K562 (cell line): ENCODE measurements around the gene LAMTOR4. TPM values are rescaled to one million over a fixed set of nuclear protein-coding genes. Genes with fewer than 3 reads are reported as not detected.
A peak's percentile ranks its signal among the peaks of the same experiment; 100 is the strongest.

Experiments
- ATAC-seq: fragments of 200-7000 bp; cut with Tn5 transposase; 3 replicates; pipeline ENCODE4 v1.9.1; 2020; ENCODE audit warnings: moderate library complexity
- BruUV-seq: library from RNA; stranded (reverse); fragments of 400-500 nt; replicated peaks from 2 replicates; lab custom pipeline; 2021; lab: Mats Ljungman, UMichigan
- CTCF ChIA-PET: fragments of 300-600 bp; formaldehyde crosslinking; extraction: SDS; loops from one replicate; lab custom pipeline; 2021; ENCODE audit warnings: low intra/inter-chr PET ratio; lab: Yijun Ruan, JAX
- POLR2A ChIA-PET: fragments of 300-600, 350-650 bp; sonication (Branson Sonifier 250); formaldehyde crosslinking; extraction: SDS; loops from one replicate; lab custom pipeline; 2021; ENCODE audit warnings: antibody characterized with exemption, inconsistent platforms; lab: Yijun Ruan, JAX
- DNase-seq, 4 experiments: peaks; one replicate each; pipeline versions ENCODE4 v3.0.0 to v3.0.0-alpha.2; 2011 to 2018; ENCODE audit warnings: low spot score in 3 of 4, mixed read lengths in 3 of 4; ENCODE audit errors: extremely low read depth in 1 of 4
- FAIRE-seq: peaks from 2 replicates; lab custom pipeline; 2011; peaks lifted over from hg19 to GRCh38; lab: Jason Lieb, UNC
- H2AFZ ChIP-seq: 2 replicates; pipeline ENCODE4 v1.6.0; 2011; ENCODE audit warnings: low read depth, low read length, control low read depth, inconsistent platforms
- H3K27ac ChIP-seq: fragments of 200-600 bp; 3 replicates; pipeline ENCODE4 v1.8.0; 2011; ENCODE audit warnings: low read depth, mild to moderate bottlenecking, control low read depth, inconsistent platforms, low read length, moderate library complexity, mixed read lengths; ENCODE audit errors: extremely low read depth
- H3K27me3 ChIP-seq, 2 experiments: fragments of 300-600 bp in 1 of 2; 2 replicates in 1 of 2; 3 replicates in 1 of 2; pipeline versions ENCODE4 v1.6.0 to v1.8.0; 2011; ENCODE audit warnings: inconsistent platforms in 2 of 2, low read length in 2 of 2, mild to moderate bottlenecking in 1 of 2, mixed read lengths in 1 of 2, moderate library complexity in 1 of 2; ENCODE audit not compliant: control insufficient read depth in 2 of 2, insufficient read depth in 2 of 2
- H3K36me3 ChIP-seq: fragments of 300-600 bp; 3 replicates; pipeline ENCODE4 v1.8.0; 2011; ENCODE audit warnings: mild to moderate bottlenecking, low read length, inconsistent platforms; ENCODE audit not compliant: control insufficient read depth, insufficient read depth
- H3K4me1 ChIP-seq, 2 experiments: fragments of 200-600 bp in 1 of 2; replicated peaks in 1 of 2; 2 replicates in 1 of 2; 3 replicates in 1 of 2; pipeline versions ENCODE4 v1.5.1 to v1.8.0; 2011; ENCODE audit warnings: inconsistent platforms in 2 of 2, low read length in 2 of 2, mild to moderate bottlenecking in 1 of 2, mixed read lengths in 1 of 2, moderate library complexity in 1 of 2; ENCODE audit not compliant: control insufficient read depth in 2 of 2, insufficient read depth in 2 of 2
- H3K4me2 ChIP-seq: 2 replicates; pipeline ENCODE4 v1.6.1; 2011; ENCODE audit warnings: low read length, control low read depth, inconsistent platforms, mixed read lengths; ENCODE audit not compliant: insufficient read depth
- H3K4me3 ChIP-seq: fragments of 200-600 bp; sonication (generic), shearing (Covaris generic); 2 replicates; pipeline ENCODE4 v1.5.1; 2016; ENCODE audit warnings: control low read depth, inconsistent platforms
- H3K79me2 ChIP-seq: fragments of 200-600 bp; 3 replicates; pipeline ENCODE4 v1.8.0; 2011; ENCODE audit warnings: low read length, inconsistent platforms; ENCODE audit not compliant: control insufficient read depth, insufficient read depth
- H3K9ac ChIP-seq, 2 experiments: 2 replicates each; pipeline versions ENCODE4 v1.6.0 to v1.6.1; 2011; ENCODE audit warnings: low read depth in 2 of 2, low read length in 2 of 2, control low read depth in 1 of 2, inconsistent platforms in 1 of 2, mild to moderate bottlenecking in 1 of 2, mixed read lengths in 1 of 2; ENCODE audit not compliant: insufficient read depth in 1 of 2
- H3K9me1 ChIP-seq: one replicate; pipeline ENCODE4 v1.6.0; 2011; ENCODE audit warnings: inconsistent platforms, mild to moderate bottlenecking, low read length, moderate library complexity; ENCODE audit not compliant: control insufficient read depth, insufficient read depth
- H3K9me3 ChIP-seq: replicated peaks from 2 replicates; pipeline ENCODE4 v1.5.1; 2011; ENCODE audit warnings: low read depth, low read length, inconsistent platforms; ENCODE audit not compliant: control insufficient read depth, insufficient read depth
- H4K20me1 ChIP-seq: replicated peaks from 2 replicates; pipeline ENCODE4 v1.6.1; 2011; ENCODE audit warnings: low read length, inconsistent platforms, mixed read lengths; ENCODE audit not compliant: control insufficient read depth, insufficient read depth
- CAMTA2 ChIP-seq: fragments of 250-450 bp; sonication (Bioruptor Pico); conservative IDR thresholded peaks from 2 replicates; pipeline ENCODE4 v1.5.1; 2022
- FOXM1 ChIP-seq, 2 experiments: fragments of 450-650 bp in 1 of 2; sonication (generic) in 1 of 2; formaldehyde crosslinking in 1 of 2; IDR thresholded peaks; 2 replicates each; pipeline versions ENCODE4 v1.6.1 to v1.9.0; 2017 to 2022; ENCODE audit warnings: low read depth in 2 of 2, mild to moderate bottlenecking in 2 of 2, missing genetic modification reagents in 1 of 2, moderate library complexity in 1 of 2
- MEIS2 ChIP-seq: fragments of 450-650 bp; IDR thresholded peaks from 2 replicates; pipeline ENCODE4 v1.6.1; 2014; ENCODE audit warnings: mild to moderate bottlenecking; ENCODE audit not compliant: partially characterized antibody
- SUPT5H ChIP-seq: fragments of 450-650 bp; IDR thresholded peaks from 2 replicates; pipeline ENCODE4 v1.6.1; 2016
- TFAM ChIP-seq: fragments of 250-450 bp; sonication (Bioruptor Pico); conservative IDR thresholded peaks from 2 replicates; pipeline ENCODE4 v1.5.0; 2021; ENCODE audit warnings: mild to moderate bottlenecking, moderate library complexity
- TRIM25 ChIP-seq: fragments of 450-650 bp; IDR thresholded peaks from 2 replicates; pipeline ENCODE4 v1.7.0; 2016; ENCODE audit warnings: borderline replicate concordance
- ZBTB12 ChIP-seq: fragments of 250-450 bp; sonication (Bioruptor Pico); IDR thresholded peaks from 2 replicates; pipeline ENCODE4 v1.4.0; 2020
- ZNF766 ChIP-seq: fragments of 200-800 bp; sonication (Bioruptor generic); conservative IDR thresholded peaks from 2 replicates; pipeline ENCODE4 v1.6.1; 2016; ENCODE audit warnings: missing genetic modification characterization, missing compliant biosample characterization
- WGBS: fragments of 100-300 bp; shearing (Covaris generic); methylation state at CpG from one replicate; pipeline ENCODE4 v1.1.6; 2016; ENCODE audit warnings: low coverage, mixed read lengths; ENCODE audit not compliant: insufficient coverage; ENCODE audit errors: missing lambda C conversion rate; 5-methylcytosine and 5-hydroxymethylcytosine counted together
- in situ Hi-C: fragments of 300-500 bp; cut with MboI; formaldehyde crosslinking; loops from 4 replicates; pipeline ENCODE4 v1.15.0; 2018; ENCODE audit warnings: inconsistent platforms, mixed read lengths
- intact Hi-C: fragments of 100-400 bp; cut with micrococcal nuclease; formaldehyde crosslinking; loops from 2 replicates; pipeline ENCODE4 v1.14.2; 2022
- polyA plus RNA-seq, 8 experiments: library from polyadenylated mRNA; depleted of rRNA in 4 of 8; stranded (reverse) in 5 of 8; unstranded in 3 of 8; fragments of >200 nt; fragmentation: Nextera tagmentation in 2 of 8; fragmentation: Illumina TruSeq in 1 of 8; extraction: Ambion mirVana in 2 of 8; extraction: Trizol in 1 of 8; gene quantifications; 2 replicates each; pipeline versions ENCODE4 v1.2.1 to v1.2.3, GENCODE V29; 2011 to 2014; ENCODE audit warnings: inconsistent platforms in 1 of 8, missing spikeins in 1 of 8
- total RNA-seq, 7 experiments: library from RNA; depleted of rRNA in 6 of 7; stranded (reverse); fragments of >200 nt in 6 of 7; fragmentation: Illumina TruSeq in 2 of 7; extraction: Trizol in 2 of 7; gene quantifications; 2 replicates each; pipeline versions ENCODE4 v1.2.1 to v1.2.3, GENCODE V29; 2011 to 2021; ENCODE audit warnings: low replicate concordance in 1 of 7
- TF ChIP-seq, protein P1 (sequence below): sonication (generic); formaldehyde crosslinking; IDR thresholded peaks from 2 replicates; pipeline ENCODE4 v1.8.1; 2022; ENCODE audit warnings: missing genetic modification reagents
- TF ChIP-seq, protein P2 (sequence below): fragments of 450-650 bp; IDR thresholded peaks from 2 replicates; pipeline ENCODE4 v1.6.1; 2017; ENCODE audit warnings: antibody characterized with exemption, mild to moderate bottlenecking
- TF ChIP-seq, protein P3 (sequence below): fragments of 450-650 bp; formaldehyde crosslinking; IDR thresholded peaks from 2 replicates; pipeline ENCODE4 v1.4.0; 2022; ENCODE audit warnings: missing genetic modification characterization

LAMTOR4 gene
- total and polyA plus RNA-seq, 9 of the 15 experiments (the other 6 are each of a cell fraction or from before 2014, with no cell fraction given) = 79.6 to 314 (median 195) TPM

DNA sequence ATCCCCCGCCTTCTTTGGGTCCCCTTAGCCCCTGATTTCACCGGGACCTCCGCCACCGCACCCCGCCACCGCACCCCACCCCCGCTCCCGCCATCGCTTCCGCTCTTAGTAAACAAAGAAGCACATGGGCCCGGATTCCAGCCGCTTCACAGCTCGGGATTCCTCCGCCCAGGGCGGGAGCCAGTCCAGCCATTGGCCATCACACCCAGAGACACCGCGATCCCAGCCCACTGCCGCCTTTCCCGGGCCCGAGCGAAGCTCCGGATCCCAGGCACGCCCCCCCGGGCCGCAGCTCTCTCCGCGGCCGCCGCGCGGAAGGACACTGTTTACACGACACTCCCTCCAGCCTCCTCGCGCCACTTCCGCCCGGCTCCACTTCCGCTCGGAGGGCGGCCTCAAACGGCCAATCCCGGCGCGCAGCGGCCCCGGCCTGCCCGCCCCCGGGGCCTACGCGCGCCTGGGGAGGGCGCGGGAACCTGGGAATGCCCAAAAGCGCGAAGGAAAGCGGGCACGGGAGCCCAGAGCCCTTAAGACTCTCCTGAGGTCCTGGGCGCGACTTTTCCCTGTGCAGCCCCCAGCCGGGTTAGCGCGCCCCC, 48.2 kb upstream of the LAMTOR4 start:
- Histone ChIP-seq H3K79me2 (peaks cover 56% of the 10 kb centered on the region), H2AFZ (peak overlapping the region; percentile 91; the same call in 1 of the 2 replicates)
- peak; percentile 62 for FAIRE-seq
- TF ChIP-seq ZBTB12 (CRISPR knock-in tag) (peak; percentile 79), TRIM25 (no peak), TFAM (CRISPR knock-in tag) (no peak), MEIS2 (no peak), ZNF766 (CRISPR knock-in tag) (no peak), SUPT5H (no peak), CAMTA2 (0 out of 2 replicates have a peak, but pooled peaks have one; percentile 41), FOXM1 (IDR thresholded peaks at IDR 0.05; ENCODE audit: low read depth) (no peak), FOXM1 (CRISPR knock-in tag; IDR thresholded peaks at IDR 0.05; ENCODE audit: low read depth) (no peak)
- TF ChIP-seq, protein P1, sequence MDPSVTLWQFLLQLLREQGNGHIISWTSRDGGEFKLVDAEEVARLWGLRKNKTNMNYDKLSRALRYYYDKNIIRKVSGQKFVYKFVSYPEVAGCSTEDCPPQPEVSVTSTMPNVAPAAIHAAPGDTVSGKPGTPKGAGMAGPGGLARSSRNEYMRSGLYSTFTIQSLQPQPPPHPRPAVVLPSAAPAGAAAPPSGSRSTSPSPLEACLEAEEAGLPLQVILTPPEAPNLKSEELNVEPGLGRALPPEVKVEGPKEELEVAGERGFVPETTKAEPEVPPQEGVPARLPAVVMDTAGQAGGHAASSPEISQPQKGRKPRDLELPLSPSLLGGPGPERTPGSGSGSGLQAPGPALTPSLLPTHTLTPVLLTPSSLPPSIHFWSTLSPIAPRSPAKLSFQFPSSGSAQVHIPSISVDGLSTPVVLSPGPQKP = no peak
- TF ChIP-seq, protein P2, sequence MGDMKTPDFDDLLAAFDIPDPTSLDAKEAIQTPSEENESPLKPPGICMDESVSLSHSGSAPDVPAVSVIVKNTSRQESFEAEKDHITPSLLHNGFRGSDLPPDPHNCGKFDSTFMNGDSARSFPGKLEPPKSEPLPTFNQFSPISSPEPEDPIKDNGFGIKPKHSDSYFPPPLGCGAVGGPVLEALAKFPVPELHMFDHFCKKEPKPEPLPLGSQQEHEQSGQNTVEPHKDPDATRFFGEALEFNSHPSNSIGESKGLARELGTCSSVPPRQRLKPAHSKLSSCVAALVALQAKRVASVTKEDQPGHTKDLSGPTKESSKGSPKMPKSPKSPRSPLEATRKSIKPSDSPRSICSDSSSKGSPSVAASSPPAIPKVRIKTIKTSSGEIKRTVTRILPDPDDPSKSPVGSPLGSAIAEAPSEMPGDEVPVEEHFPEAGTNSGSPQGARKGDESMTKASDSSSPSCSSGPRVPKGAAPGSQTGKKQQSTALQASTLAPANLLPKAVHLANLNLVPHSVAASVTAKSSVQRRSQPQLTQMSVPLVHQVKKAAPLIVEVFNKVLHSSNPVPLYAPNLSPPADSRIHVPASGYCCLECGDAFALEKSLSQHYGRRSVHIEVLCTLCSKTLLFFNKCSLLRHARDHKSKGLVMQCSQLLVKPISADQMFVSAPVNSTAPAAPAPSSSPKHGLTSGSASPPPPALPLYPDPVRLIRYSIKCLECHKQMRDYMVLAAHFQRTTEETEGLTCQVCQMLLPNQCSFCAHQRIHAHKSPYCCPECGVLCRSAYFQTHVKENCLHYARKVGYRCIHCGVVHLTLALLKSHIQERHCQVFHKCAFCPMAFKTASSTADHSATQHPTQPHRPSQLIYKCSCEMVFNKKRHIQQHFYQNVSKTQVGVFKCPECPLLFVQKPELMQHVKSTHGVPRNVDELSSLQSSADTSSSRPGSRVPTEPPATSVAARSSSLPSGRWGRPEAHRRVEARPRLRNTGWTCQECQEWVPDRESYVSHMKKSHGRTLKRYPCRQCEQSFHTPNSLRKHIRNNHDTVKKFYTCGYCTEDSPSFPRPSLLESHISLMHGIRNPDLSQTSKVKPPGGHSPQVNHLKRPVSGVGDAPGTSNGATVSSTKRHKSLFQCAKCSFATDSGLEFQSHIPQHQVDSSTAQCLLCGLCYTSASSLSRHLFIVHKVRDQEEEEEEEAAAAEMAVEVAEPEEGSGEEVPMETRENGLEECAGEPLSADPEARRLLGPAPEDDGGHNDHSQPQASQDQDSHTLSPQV = 0 out of 2 replicates have a peak, but pooled peaks have one; percentile 13
- TF ChIP-seq, protein P3, sequence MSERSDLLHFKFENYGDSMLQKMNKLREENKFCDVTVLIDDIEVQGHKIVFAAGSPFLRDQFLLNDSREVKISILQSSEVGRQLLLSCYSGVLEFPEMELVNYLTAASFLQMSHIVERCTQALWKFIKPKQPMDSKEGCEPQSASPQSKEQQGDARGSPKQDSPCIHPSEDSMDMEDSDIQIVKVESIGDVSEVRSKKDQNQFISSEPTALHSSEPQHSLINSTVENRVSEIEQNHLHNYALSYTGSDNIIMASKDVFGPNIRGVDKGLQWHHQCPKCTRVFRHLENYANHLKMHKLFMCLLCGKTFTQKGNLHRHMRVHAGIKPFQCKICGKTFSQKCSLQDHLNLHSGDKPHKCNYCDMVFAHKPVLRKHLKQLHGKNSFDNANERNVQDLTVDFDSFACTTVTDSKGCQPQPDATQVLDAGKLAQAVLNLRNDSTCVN (CRISPR knock-in tag) = no peak; the same call in 1 of the 2 replicates

More for the DNA sequence above, 48.2 kb upstream of the LAMTOR4 start:
- ChIA-PET CTCF (no interaction called here), POLR2A (interaction anchor here (0.7 to 4.6 kb wide), 11 partner anchors 10 to 339 kb away, joined by 3 to 115 read pairs (median 5); partner anchors contain the start of genes COPS6, MBLAC1 and ZNF3)
- Histone ChIP-seq H3K27me3 (no peaks in the 10 kb centered on the region), H3K4me3 (peak overlapping the region; percentile 98), H3K36me3 (peaks cover 68% of the 10 kb centered on the region), H3K27ac (peak overlapping the region; percentile 100), H3K9ac (peak overlapping the region; percentile 99 to 100), H3K4me2 (peak overlapping the region; percentile 92), H3K4me1 (peaks cover 9 to 41% of the 10 kb centered on the region in 2 experiments; a peak in 4 of 5 replicates), H4K20me1 (peaks cover 34% of the 10 kb centered on the region), H3K9me3 (no peaks in the 10 kb centered on the region), H3K9me1 (peaks cover 3% of the 10 kb centered on the region)
- intact Hi-C loops (loop anchor here (1.0 to 2.0 kb wide), 3 partner anchors 18 to 27 kb away; partner anchors contain the start of genes CNPY4 and TAF6), in situ Hi-C loops (no loop called here)
- peak; percentile 88 to 98 (median 92) for DNase-seq
- ATAC-seq = peak; percentile 91
- under 1% methylated on average over 61 of the region's 61 CpGs for WGBS
- BruUV-seq = no TSS peak
